22Rv1 (cell line): ENCODE measurements around the gene STAMBP.

ENCODE experiments used
- H3K27ac ChIP-seq: fragments of 450-650 bp; 2 replicates; pipeline ENCODE4 v1.5.1; 2017
- ZFX ChIP-seq: fragments of 450-650 bp; IDR thresholded peaks from 2 replicates; pipeline ENCODE4 v1.6.1; 2017; ENCODE audit warnings: antibody characterized with exemption, borderline replicate concordance
- TF ChIP-seq, protein P1 (sequence below): fragments of 450-650 bp; IDR thresholded peaks from 2 replicates; pipeline ENCODE4 v1.5.1; 2017; ENCODE audit warnings: mild to moderate bottlenecking

STAMBP gene

DNA sequence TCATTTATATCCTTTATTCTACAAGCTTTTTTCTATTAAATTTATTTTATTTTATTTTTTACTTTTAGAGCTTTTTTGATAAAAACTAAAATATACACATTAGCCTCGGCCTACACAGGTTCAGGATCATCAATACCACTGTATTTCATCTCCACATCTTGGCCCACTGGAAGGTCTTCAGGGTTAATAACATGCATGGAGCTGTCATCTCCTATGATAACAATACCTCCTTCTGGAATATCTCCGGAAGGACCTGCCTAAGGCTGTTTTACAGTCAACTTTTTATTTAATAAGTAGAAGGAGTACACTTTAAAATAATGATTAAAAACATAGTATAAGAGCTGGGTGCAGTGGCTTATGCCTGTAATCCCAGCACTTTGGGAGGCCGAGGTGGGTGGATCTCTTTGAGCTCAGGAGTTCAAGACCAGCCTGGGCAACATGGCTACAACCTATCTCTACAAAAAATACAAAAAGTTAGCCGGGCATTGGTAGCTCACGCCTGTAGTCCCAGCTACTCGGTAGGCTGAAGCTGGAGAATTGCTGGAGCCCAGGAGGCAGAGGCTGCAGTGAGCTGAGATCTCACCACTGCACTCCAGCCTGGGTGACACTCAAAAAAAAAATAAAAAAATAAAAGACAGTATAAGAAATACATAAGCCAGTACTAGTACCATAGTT, 82.2 kb downstream of the STAMBP start:
- no peak for TF ChIP-seq ZFX
- TF ChIP-seq, protein P1, sequence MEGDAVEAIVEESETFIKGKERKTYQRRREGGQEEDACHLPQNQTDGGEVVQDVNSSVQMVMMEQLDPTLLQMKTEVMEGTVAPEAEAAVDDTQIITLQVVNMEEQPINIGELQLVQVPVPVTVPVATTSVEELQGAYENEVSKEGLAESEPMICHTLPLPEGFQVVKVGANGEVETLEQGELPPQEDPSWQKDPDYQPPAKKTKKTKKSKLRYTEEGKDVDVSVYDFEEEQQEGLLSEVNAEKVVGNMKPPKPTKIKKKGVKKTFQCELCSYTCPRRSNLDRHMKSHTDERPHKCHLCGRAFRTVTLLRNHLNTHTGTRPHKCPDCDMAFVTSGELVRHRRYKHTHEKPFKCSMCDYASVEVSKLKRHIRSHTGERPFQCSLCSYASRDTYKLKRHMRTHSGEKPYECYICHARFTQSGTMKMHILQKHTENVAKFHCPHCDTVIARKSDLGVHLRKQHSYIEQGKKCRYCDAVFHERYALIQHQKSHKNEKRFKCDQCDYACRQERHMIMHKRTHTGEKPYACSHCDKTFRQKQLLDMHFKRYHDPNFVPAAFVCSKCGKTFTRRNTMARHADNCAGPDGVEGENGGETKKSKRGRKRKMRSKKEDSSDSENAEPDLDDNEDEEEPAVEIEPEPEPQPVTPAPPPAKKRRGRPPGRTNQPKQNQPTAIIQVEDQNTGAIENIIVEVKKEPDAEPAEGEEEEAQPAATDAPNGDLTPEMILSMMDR = no peak
- no peak overlapping the region for H3K27ac ChIP-seq

- H3K27ac ChIP-seq = no peak overlapping the region
Observed at GRCh38 chr2:73911548-73912208, 82.9 kb downstream of the STAMBP start.

GRCh38 chr2:73913414-73914054, 84.8 kb downstream of the STAMBP start:
- H3K27ac ChIP-seq = no peak overlapping the region
- no peak for TF ChIP-seq ZFX
- TF ChIP-seq, protein P1 = no peak

More at GRCh38 chr2:73911548-73912208, 82.9 kb downstream of the STAMBP start:
- TF ChIP-seq, protein P1 = no peak
- TF ChIP-seq ZFX = no peak

DNA sequence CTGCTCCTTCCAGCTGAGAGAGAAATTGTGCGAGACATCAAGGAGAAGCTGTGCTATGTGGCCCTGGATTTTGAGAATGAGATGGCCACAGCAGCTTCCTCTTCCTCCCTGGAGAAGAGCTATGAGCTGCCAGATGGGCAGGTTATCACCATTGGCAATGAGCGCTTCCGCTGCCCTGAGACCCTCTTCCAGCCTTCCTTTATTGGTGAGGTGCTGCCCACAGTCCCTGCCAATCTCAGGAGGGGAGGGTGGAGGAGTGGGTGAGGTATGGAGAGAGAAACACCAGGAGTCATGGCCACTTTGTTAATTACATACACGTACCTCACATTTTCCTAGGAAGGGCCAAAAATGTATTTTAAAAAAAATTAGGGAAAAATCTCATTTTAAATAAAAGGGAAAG, 85.9 kb downstream of the STAMBP start:
- H3K27ac ChIP-seq = no peak overlapping the region
- TF ChIP-seq ZFX = no peak
- TF ChIP-seq, protein P1 = no peak

DNA sequence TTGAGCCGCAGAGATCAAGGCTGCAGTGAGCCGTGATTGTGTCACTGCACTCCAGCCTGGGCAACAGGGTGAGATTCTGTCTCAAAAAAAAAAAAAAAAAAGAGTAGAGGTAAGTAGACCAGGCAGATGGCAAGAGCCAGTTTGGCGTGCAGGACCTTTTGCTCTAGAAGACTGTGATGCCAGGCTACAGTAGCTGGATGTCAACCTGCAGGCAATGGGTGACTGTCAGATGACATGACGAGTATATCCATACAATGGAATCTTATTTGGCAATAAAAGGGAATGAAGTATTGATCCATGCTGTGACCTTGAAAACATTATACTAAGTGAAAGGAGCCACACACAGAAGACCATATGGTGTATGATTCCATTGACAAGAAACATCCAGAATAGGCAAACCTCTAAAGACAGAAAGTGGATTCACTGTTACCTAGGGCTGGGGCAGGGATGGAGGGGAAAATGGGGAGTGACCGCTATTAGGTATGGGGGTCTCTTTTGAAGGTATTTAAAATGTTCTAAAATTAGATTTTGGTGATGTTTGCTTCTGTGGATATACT, 86.8 kb downstream of the STAMBP start:
- no peak for TF ChIP-seq ZFX
- TF ChIP-seq, protein P1 = no peak
- H3K27ac ChIP-seq = no peak overlapping the region

GRCh38 chr2:73916666-73917065, 87.9 kb downstream of the STAMBP start:
- H3K27ac ChIP-seq = no peak overlapping the region
- TF ChIP-seq, protein P1 = no peak
- TF ChIP-seq ZFX = no peak

- no peak for TF ChIP-seq ZFX
- TF ChIP-seq, protein P1 = no peak
- H3K27ac ChIP-seq = no peak overlapping the region
Observed at GRCh38 chr2:73917296-73917695, 88.5 kb downstream of the STAMBP start.
